Mesenchymal stem cell (in vitro differentiated cells and primary cell): ENCODE results near the gene FNIP2.

ENCODE experiments used
- DNase-seq: peaks from one replicate; pipeline ENCODE4 v3.0.0-alpha.2; 2013
- H2AFZ ChIP-seq: one replicate; pipeline ENCODE4 v1.6.1; 2013; ENCODE audit warnings: low read depth, mild to moderate bottlenecking, control low read depth, inconsistent platforms, low read length, moderate library complexity
- H2AK5ac ChIP-seq: 2 replicates; pipeline ENCODE4 v1.6.1; 2013; ENCODE audit warnings: low read length, moderate library complexity, mild to moderate bottlenecking, inconsistent platforms; ENCODE audit not compliant: severe bottlenecking
- H2BK120ac ChIP-seq: one replicate; pipeline ENCODE4 v1.6.1; 2013; ENCODE audit warnings: low read depth, mild to moderate bottlenecking, inconsistent platforms, low read length, moderate library complexity
- H2BK12ac ChIP-seq, 2 experiments: one replicate each; pipeline ENCODE4 v1.6.1; 2013; ENCODE audit warnings: inconsistent platforms in 2 of 2, low read length in 2 of 2, mild to moderate bottlenecking in 2 of 2, moderate library complexity in 2 of 2, control low read depth in 1 of 2
- H2BK15ac ChIP-seq: one replicate; pipeline ENCODE4 v1.6.1; 2013; ENCODE audit warnings: mild to moderate bottlenecking, low read depth, inconsistent platforms; ENCODE audit not compliant: poor library complexity, severe bottlenecking
- H2BK5ac ChIP-seq: 2 replicates; pipeline ENCODE4 v1.6.1; 2013; ENCODE audit warnings: low read depth, mild to moderate bottlenecking, low read length, control low read depth, inconsistent platforms; ENCODE audit not compliant: poor library complexity, severe bottlenecking
- H3K14ac ChIP-seq, 2 experiments: one replicate each; pipeline ENCODE4 v1.6.1; 2013; ENCODE audit warnings: inconsistent platforms in 2 of 2, low read length in 2 of 2, control low read depth in 1 of 2, mild to moderate bottlenecking in 1 of 2, moderate library complexity in 1 of 2
- H3K18ac ChIP-seq, 2 experiments: one replicate each; pipeline ENCODE4 v1.6.1; 2013; ENCODE audit warnings: inconsistent platforms in 2 of 2, low read length in 2 of 2, control low read depth in 1 of 2, low read depth in 1 of 2, mild to moderate bottlenecking in 1 of 2
- H3K23ac ChIP-seq, 2 experiments: one replicate each; pipeline ENCODE4 v1.6.1; 2013; ENCODE audit warnings: inconsistent platforms in 2 of 2, low read length in 2 of 2, mild to moderate bottlenecking in 2 of 2, moderate library complexity in 2 of 2, control low read depth in 1 of 2
- H3K27ac ChIP-seq: 2 replicates; pipeline ENCODE4 v1.5.1; 2013; ENCODE audit warnings: mild to moderate bottlenecking, moderate library complexity, low read length, control low read depth, inconsistent platforms; ENCODE audit not compliant: poor library complexity, severe bottlenecking
- H3K27me3 ChIP-seq, 2 experiments: 2 replicates each; pipeline versions ENCODE4 v1.6.1 to v1.7.0; 2013; ENCODE audit warnings: low read length in 2 of 2, mild to moderate bottlenecking in 2 of 2, moderate library complexity in 2 of 2, control low read depth in 1 of 2, inconsistent platforms in 1 of 2; ENCODE audit not compliant: control insufficient read depth in 1 of 2, insufficient read depth in 1 of 2
- H3K36me3 ChIP-seq, 2 experiments: 2 replicates each; pipeline versions ENCODE4 v1.6.1 to v1.7.0; 2013; ENCODE audit warnings: low read length in 2 of 2, control low read depth in 1 of 2, inconsistent platforms in 1 of 2, low read depth in 1 of 2, mild to moderate bottlenecking in 1 of 2; ENCODE audit not compliant: insufficient read depth in 2 of 2, control insufficient read depth in 1 of 2
- H3K4ac ChIP-seq, 2 experiments: one replicate each; pipeline ENCODE4 v1.6.1; 2013; ENCODE audit warnings: inconsistent platforms in 2 of 2, low read length in 2 of 2, mild to moderate bottlenecking in 2 of 2, moderate library complexity in 2 of 2, control low read depth in 1 of 2, low read depth in 1 of 2
- H3K4me1 ChIP-seq: 2 replicates; pipeline ENCODE4 v1.6.1; 2013; ENCODE audit warnings: low read depth, low read length, control low read depth; ENCODE audit not compliant: control insufficient read depth, insufficient read depth
- H3K4me2 ChIP-seq: 2 replicates; pipeline ENCODE4 v1.6.1; 2013; ENCODE audit warnings: low read length, mild to moderate bottlenecking, inconsistent platforms; ENCODE audit not compliant: poor library complexity, severe bottlenecking
- H3K4me3 ChIP-seq, 2 experiments: 2 replicates each; pipeline versions ENCODE4 v1.5.1 to v1.7.0; 2013; ENCODE audit warnings: low read length in 2 of 2, mild to moderate bottlenecking in 2 of 2, control low read depth in 1 of 2, low read depth in 1 of 2; ENCODE audit not compliant: insufficient read depth in 1 of 2
- H3K79me1 ChIP-seq: replicated peaks from 2 replicates; pipeline ENCODE4 v1.6.1; 2013; ENCODE audit warnings: mild to moderate bottlenecking, control low read depth, low read length, inconsistent platforms; ENCODE audit not compliant: poor library complexity, severe bottlenecking
- H3K9ac ChIP-seq: 2 replicates; pipeline ENCODE4 v1.7.0; 2013; ENCODE audit warnings: mild to moderate bottlenecking, low read length, moderate library complexity
- H3K9me3 ChIP-seq: 2 replicates; pipeline ENCODE4 v1.7.0; 2013; ENCODE audit warnings: mild to moderate bottlenecking, low read length; ENCODE audit not compliant: control insufficient read depth
- H4K8ac ChIP-seq: one replicate; pipeline ENCODE4 v1.6.1; 2013; ENCODE audit warnings: inconsistent platforms, mild to moderate bottlenecking, low read length, moderate library complexity
- H4K91ac ChIP-seq: one replicate; pipeline ENCODE4 v1.6.1; 2013; ENCODE audit warnings: mild to moderate bottlenecking, low read length, inconsistent platforms
- WGBS: methylation state at CpG from one replicate; pipeline ENCODE4 v1.1.7; 2013; ENCODE audit warnings: mixed read lengths; 5-methylcytosine and 5-hydroxymethylcytosine counted together

Gene FNIP2

DNA sequence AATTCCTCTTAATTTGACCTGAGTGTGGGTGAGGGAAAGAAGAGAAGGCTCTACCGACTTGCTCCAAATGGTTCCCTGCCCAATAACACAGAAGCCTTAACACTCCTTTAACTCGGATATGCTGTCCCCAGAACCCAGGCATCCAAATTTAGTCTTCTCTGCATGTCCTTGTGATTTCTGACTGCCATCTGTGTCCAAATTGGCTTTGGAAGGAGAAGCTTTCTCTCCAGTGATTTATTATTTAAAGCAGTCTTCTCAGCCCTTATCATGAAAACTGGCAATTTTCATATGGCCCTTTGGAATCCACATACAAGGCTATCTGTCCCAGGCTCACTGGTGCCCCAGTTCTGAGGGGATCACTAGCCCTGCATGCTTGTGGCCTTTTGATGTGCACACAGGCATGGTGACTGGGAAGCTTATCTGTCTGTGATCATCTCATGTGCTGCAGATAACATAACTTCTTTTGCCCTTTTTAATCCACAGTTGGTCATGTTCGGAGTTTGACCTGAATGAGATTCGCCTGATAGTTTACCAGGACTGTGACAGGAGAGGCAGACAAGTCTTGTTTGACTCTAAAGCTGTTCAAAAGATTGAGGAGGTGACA is 56.7 kb downstream of the FNIP2 start:
- Histone ChIP-seq H3K9me3 (no peaks in the 10 kb centered on the region), H3K14ac (no peak overlapping the region), H3K4me3 (no peak overlapping the region), H3K4me1 (peaks cover 11% of the 10 kb centered on the region), H4K8ac (peak overlapping the region; percentile 76), H3K18ac (peak overlapping the region; percentile 52 to 70), H3K4me2 (no peak overlapping the region), H2BK5ac (no peak overlapping the region), H3K79me1 (peaks cover 27% of the 10 kb centered on the region), H3K4ac (peak overlapping the region in 1 of 2 experiments; percentile 50), H3K9ac (peak overlapping the region; percentile 60), H2AFZ (no peak overlapping the region), H2AK5ac (no peak overlapping the region), H3K23ac (no peak overlapping the region), H2BK120ac (peak overlapping the region; percentile 54), H3K27ac (peak overlapping the region; percentile 44), H2BK12ac (peak overlapping the region; percentile 84 to 93), H3K36me3 (peaks cover 0 to 37% of the 10 kb centered on the region in 2 experiments), H4K91ac (no peak overlapping the region), H2BK15ac (no peak overlapping the region), H3K27me3 (no peaks in the 10 kb centered on the region)
- 77% methylated on average over 4 of the region's 4 CpGs for WGBS
- no peak for DNase-seq

- no peak overlapping the region for H3K9ac ChIP-seq
- H3K4ac ChIP-seq = no peak overlapping the region
- peaks cover 0 to 42% of the 10 kb centered on the region in 2 experiments for H3K36me3 ChIP-seq
- H3K79me1 ChIP-seq = peaks cover 29% of the 10 kb centered on the region
- DNase-seq = no peak
- no peaks in the 10 kb centered on the region for H3K27me3 ChIP-seq
- no peak overlapping the region for H3K4me3 ChIP-seq
- no peak overlapping the region for H3K27ac ChIP-seq
- no peak overlapping the region for H4K8ac ChIP-seq
- H3K23ac ChIP-seq = no peak overlapping the region
- H2BK12ac ChIP-seq = no peak overlapping the region
- no peak overlapping the region for H2AK5ac ChIP-seq
- H2BK15ac ChIP-seq = no peak overlapping the region
- no peak overlapping the region for H3K18ac ChIP-seq
- H3K4me1 ChIP-seq = peaks cover 11% of the 10 kb centered on the region
- H3K4me2 ChIP-seq = no peak overlapping the region
- no peaks in the 10 kb centered on the region for H3K9me3 ChIP-seq
- no peak overlapping the region for H3K14ac ChIP-seq
- no peak overlapping the region for H4K91ac ChIP-seq
- no peak overlapping the region for H2BK5ac ChIP-seq
- H2BK120ac ChIP-seq = no peak overlapping the region
- no peak overlapping the region for H2AFZ ChIP-seq
Measured at GRCh38 chr4:158826057-158826456, 57.2 kb downstream of the FNIP2 start.

- Histone ChIP-seq H2BK120ac (no peak overlapping the region), H3K9ac (no peak overlapping the region), H3K4ac (no peak overlapping the region), H3K18ac (no peak overlapping the region), H3K36me3 (peaks cover 0 to 50% of the 10 kb centered on the region in 2 experiments), H2BK15ac (no peak overlapping the region), H3K4me2 (no peak overlapping the region), H3K79me1 (peaks cover 25% of the 10 kb centered on the region), H4K91ac (no peak overlapping the region), H3K4me1 (peaks cover 11% of the 10 kb centered on the region), H2BK5ac (no peak overlapping the region), H3K14ac (no peak overlapping the region), H2AK5ac (no peak overlapping the region), H3K9me3 (no peaks in the 10 kb centered on the region), H3K27me3 (no peaks in the 10 kb centered on the region), H3K4me3 (no peak overlapping the region), H2AFZ (no peak overlapping the region), H2BK12ac (no peak overlapping the region), H3K23ac (no peak overlapping the region), H3K27ac (no peak overlapping the region), H4K8ac (no peak overlapping the region)
- no peak for DNase-seq
- 42% methylated on average over 1 of the region's 1 CpG for WGBS
Measured at GRCh38 chr4:158826882-158827281, 58.1 kb downstream of the FNIP2 start.

- 59% methylated on average over 5 of the region's 5 CpGs for WGBS
- Histone ChIP-seq H2BK120ac (no peak overlapping the region), H3K9ac (no peak overlapping the region), H3K18ac (peak overlapping the region in 1 of 2 experiments; percentile 60), H3K9me3 (no peaks in the 10 kb centered on the region), H3K36me3 (peaks cover 0 to 57% of the 10 kb centered on the region in 2 experiments), H3K27ac (no peak overlapping the region), H3K27me3 (no peaks in the 10 kb centered on the region), H3K23ac (no peak overlapping the region), H2BK5ac (no peak overlapping the region), H4K91ac (no peak overlapping the region), H3K4me1 (peaks cover 11% of the 10 kb centered on the region), H2AFZ (no peak overlapping the region), H3K14ac (peak overlapping the region in 1 of 2 experiments; percentile 55), H2AK5ac (peak overlapping the region; percentile 67), H3K4me2 (no peak overlapping the region), H2BK15ac (no peak overlapping the region), H3K4me3 (no peak overlapping the region), H3K4ac (no peak overlapping the region), H4K8ac (peak overlapping the region; percentile 84), H3K79me1 (peaks cover 21% of the 10 kb centered on the region), H2BK12ac (peak overlapping the region in 1 of 2 experiments; percentile 91)
- DNase-seq = no peak
Measured at GRCh38 chr4:158827543-158827981, 58.7 kb downstream of the FNIP2 start.
